GM19438 (cell line): ENCODE data around the gene ANKRD44.

ENCODE experiments used
- ATAC-seq: cut with Tn5 transposase; IDR thresholded peaks from one replicate; pipeline ENCODE4 v1.9.1; 2021; ENCODE audit warnings: low read depth; ENCODE audit not compliant: unreplicated experiment

Gene ANKRD44

DNA sequence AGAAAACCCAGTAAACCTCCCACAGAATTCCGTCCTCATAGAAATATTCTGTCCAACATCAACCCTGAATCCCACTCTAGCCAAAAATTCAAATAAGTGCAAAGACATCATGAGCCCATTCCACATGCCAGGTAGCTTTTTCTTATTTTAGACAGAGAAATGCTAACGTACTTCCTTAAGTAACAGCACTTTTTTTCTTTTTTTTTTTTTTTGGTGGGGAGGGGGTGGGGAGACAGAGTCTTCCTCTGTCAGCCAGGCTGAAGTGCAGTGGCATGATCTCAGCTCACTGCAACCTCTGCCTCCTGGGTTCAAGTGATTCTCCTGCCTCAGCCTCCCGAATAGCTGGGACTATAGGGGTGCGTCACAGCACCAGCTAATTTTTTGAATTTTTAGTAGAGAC is 45.5 kb downstream of the ANKRD44 start:
- no peak for ATAC-seq

- ATAC-seq: no peak
These were observed 46.2 kb downstream of the ANKRD44 start for GRCh38 chr2:197264332-197264731.

- no peak for ATAC-seq
These were observed 47.5 kb downstream of the ANKRD44 start for GRCh38 chr2:197263077-197263476.

GRCh38 chr2:197261808-197262226 is 48.8 kb downstream of the ANKRD44 start:
- ATAC-seq: peak; percentile 64

DNA sequence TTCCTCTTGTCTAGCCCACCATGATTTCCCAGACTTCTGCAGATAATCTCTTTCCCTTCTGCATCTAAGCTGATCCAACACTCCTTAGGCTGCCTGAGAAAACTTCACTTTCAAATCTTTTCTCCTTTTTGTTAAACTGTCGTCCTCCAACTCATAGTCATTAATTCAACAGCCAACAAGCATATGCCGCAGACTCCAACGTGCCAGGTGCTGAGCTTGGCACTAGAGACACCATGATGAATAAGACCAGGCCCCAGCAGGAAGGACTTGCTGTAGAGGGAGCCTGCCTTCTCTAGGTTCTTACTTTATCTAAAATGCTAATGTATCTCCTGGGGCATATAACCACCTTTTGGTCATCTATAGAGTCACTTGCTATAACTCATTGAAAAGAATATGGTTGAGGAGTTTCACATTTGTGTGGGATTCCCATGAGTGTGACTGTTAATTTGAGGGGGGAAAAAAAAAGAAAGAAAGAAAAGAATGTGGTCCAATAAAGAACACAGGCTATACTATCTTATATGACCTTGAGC is 51.0 kb downstream of the ANKRD44 start:
- ATAC-seq: no peak

DNA sequence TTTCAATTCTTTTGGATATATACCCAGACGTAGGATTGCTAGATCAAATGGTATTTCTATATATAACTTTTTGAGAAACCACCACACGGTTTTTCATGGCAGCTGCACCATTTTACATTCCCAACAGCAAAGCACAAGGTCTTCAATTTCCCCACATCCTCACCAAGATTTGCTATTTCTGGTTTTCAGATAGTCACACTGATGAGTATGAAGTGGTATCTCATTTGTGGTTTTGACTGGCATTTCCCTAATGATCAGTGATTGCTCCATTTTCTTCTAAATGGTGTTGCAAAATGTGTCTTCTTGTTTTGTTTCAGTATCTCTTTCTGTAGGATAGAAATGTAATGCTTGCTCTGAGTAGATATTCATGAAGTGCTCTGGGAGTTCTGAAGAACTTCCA is 52.0 kb downstream of the ANKRD44 start:
- no peak for ATAC-seq

DNA sequence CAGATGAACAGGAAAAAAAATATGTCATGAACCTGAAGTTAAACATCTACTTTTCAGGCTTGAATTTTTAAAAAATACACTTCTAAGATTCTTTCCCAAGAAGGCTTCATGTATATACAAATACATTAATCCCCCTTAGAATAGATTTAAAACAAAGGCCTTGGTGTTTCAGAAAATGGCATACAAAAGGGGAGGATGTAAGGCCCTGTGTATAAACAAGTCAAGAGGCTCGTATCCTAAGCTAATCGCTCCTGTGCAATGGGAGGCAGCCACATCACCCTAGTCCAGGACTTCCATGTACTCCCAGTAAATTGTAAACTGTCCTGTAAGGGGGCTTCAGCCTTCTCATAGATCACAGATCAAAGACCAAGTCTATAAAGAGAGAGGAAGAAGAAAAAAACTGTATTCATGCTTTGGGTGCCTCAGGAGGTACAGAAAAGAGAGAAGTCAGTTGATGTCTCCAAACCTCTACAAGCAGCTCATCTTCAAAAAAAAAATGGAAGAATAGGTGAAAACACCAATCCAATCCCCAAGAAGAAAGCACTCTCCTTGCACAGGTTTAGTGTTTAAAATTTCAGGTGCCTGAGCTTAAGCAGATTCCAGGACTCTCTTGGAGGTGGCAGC is 53.9 kb downstream of the ANKRD44 start:
- no peak for ATAC-seq

GRCh38 chr2:197256021-197256420 is 54.6 kb downstream of the ANKRD44 start:
- no peak for ATAC-seq

- ATAC-seq: peak; percentile 90
These were observed 55.0 kb downstream of the ANKRD44 start for GRCh38 chr2:197255543-197255942.

- peak; percentile 20 for ATAC-seq
These were observed 55.6 kb downstream of the ANKRD44 start for GRCh38 chr2:197254776-197255530.

GRCh38 chr2:197251576-197251975 is 59.0 kb downstream of the ANKRD44 start:
- ATAC-seq: no peak

DNA sequence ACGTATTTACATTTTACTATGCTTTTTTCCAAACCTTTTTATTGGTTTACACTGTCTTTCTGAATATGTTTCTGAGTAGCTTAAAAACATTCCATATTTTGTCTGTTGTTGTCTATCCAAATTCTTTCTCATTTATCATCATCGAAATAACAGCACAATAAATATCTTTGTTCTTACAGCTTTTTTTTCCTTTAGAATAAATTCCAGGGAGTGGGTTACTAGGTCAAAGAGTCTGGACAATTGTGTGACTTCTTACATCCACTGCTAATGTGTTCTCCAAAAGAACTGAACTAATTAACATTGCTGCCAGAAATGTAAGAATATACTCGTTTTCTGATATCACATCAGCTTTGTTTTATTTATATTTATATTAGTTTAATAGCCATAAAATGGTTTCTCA is 59.4 kb downstream of the ANKRD44 start:
- ATAC-seq: no peak

GRCh38 chr2:197250084-197250397 is 60.5 kb downstream of the ANKRD44 start:
- no peak for ATAC-seq

DNA sequence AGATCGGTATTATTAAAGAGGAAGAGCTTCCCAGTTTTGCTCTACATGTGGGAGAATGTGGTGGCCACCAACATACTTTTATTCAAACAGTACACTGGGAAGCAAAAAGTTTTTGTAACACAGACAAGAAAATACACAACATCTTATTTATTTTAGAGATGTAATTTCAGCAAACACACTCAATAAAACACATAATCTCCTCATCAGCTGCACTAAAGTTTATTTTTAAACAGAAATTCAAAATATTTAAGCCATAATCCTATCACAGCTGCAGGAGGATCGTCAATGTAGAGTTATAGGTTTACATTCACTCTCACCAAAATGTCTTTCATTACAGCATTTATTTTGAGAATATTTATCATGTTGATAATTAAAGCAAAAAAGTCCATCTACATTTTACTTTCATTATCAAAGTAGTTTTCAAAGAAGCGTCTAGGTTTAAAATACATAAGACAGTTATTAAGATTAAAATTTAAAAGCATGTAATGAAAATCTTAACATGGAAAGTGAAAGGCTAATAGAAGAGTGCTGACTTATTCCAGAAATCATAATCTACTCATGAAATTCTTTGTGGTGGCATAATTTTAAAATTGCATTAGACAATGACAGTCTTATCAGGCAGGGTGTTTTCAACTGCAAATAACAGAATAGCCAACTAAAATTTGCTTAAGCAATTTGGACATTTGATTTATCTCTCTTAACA is 61.0 kb downstream of the ANKRD44 start:
- ATAC-seq: no peak

- peak; percentile 52 for ATAC-seq
These were observed 62.0 kb downstream of the ANKRD44 start for GRCh38 chr2:197248623-197249022.

DNA sequence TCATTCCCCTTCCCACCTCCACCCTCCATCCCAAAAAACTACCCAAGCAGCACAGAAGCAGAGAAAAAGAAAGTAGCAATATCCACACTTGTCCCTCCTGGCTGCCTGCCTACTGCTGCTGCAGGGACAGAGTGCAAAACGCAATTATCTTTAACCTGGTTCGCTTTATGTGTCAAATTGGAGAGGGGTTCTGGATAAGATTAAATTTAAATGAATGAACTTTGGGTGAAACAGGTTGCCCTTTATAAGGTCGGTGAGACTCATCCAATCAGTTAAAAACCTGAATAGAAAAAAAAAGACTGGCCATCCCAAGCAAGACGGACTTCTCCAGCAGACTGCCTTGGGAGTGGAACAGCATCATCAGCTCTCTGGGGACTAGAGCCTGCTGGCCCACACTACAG is 62.6 kb downstream of the ANKRD44 start:
- ATAC-seq: no peak

GRCh38 chr2:197247083-197247482 is 63.5 kb downstream of the ANKRD44 start:
- no peak for ATAC-seq

DNA sequence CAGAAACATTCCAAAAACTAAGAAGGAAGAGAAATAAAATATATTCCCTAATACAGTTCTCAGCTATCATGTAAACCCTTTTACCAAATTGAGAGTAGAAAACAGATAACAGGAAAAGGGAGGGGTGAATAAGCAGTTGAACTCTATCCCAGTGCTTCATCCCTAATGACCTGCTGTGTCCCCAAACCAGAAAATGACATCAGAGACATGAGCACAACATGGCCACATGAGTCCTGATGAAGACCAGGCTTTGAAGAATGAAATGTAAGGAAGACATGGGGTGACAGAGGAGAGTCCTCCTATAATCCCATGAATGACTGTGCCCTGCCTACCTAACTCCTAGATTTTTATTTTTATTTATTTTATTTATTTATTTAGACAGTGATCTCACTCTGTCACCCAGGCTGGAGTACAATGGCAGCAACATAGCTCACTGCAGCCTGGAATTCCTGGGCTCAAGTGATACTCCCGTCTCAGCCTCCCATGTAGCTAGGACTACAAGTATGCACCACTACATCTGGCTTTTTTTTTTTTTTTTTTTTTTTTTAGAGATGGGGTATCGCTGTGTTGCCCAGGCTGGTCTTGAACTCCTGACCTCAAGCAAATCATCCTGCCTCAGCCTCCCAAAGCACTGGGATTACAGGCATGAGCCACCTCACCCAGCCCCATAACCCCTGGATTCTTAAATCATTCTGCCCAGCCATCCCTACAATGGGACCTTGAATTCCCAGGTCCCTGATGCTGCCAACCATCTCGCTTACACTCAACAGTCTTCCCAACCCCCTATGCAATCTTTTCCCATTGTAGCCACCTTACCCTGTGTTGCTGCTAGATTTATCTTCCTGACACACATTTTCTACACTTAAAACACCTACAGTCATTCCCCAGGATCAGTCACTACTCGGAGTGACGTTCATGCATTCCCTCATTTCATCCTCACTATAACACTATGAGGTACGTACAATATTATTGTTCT is 64.5 kb downstream of the ANKRD44 start:
- no peak for ATAC-seq

DNA sequence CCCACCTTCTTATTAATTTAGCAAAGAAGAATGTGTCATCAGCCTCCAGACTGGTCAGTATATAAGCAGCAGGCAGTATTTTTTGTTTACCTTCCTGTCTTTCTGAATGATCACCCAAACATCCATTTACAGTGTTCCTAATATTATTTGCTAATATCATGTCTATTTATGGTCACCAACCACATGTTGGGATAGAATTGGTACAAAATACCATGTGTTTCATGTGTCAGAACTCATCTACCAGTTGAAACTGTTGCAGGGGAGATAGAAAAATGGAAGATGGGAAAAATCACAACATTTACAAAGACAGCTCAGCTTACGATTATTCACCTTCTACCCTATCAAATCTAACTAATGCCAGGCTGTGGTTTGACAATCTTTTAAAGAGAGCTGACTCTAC is 66.2 kb downstream of the ANKRD44 start:
- ATAC-seq: no peak

GRCh38 chr2:197242719-197243118 is 67.9 kb downstream of the ANKRD44 start:
- no peak for ATAC-seq
